Measurements from ENCODE around the gene ADGRD1. TPM values are rescaled to one million over a fixed set of nuclear protein-coding genes. Genes with fewer than 3 reads are reported as not detected.

The ADGRD1 gene
- total and polyA plus RNA-seq, 2 of the 8 experiments (the other 6 are each of a cell fraction or from before 2014, with no cell fraction given): 0.36 to 0.48 TPM

GRCh38 chr12:131102991-131103668, 149.4 kb downstream of the ADGRD1 start:
- Histone ChIP-seq H4K20me1 (replicated peaks in 1 of 2; ENCODE audit: control insufficient read depth in 1 of 2, insufficient read depth in 2 of 2, low read length in 2 of 2) (no peaks in the 10 kb centered on the region), H4K8ac (ENCODE audit: extremely low read depth, insufficient read depth, low read length) (peak overlapping the region; percentile 18; the same call in 1 of the 2 replicates), H3K4ac (replicated peaks; ENCODE audit: insufficient read length, low read depth, low read length) (no peak overlapping the region), H3K79me1 (ENCODE audit: low read depth, low read length) (no peaks in the 10 kb centered on the region), H2BK15ac (ENCODE audit: low read length) (no peak overlapping the region), H2BK120ac (replicated peaks; ENCODE audit: low read depth, low read length) (no peak overlapping the region), H3K14ac (ENCODE audit: insufficient read length) (no peak overlapping the region), H3K56ac (replicated peaks; ENCODE audit: insufficient read length, low read depth, low read length) (no peak overlapping the region), H3K27ac (ENCODE audit: low read depth, low read length) (no peak overlapping the region), H3K4me3 (ENCODE audit: extremely low read depth in 1 of 4, insufficient read depth in 2 of 4, low read depth in 3 of 4, low read length in 4 of 4) (no peak overlapping the region), H3K27me3 (replicated peaks in 1 of 4; ENCODE audit: control insufficient read depth in 3 of 4, extremely low read depth in 1 of 4, insufficient read depth in 3 of 4, low read length in 3 of 4) (no peaks in the 10 kb centered on the region), H4K91ac (replicated peaks; ENCODE audit: insufficient read length, low read length) (no peak overlapping the region), H3K9me3 (ENCODE audit: insufficient read depth in 2 of 2, low read depth in 1 of 2, low read length in 1 of 2) (0 out of 4 replicates have a peak, but pooled peaks cover 0 to 1% of the 10 kb centered on the region in 2 experiments), H2BK5ac (ENCODE audit: low read depth, low read length) (no peak overlapping the region), H2BK20ac (ENCODE audit: low read length) (no peak overlapping the region), H3K79me2 (ENCODE audit: control insufficient read depth in 1 of 2, insufficient read depth in 2 of 2, low read length in 2 of 2) (no peaks in the 10 kb centered on the region), H2BK12ac (ENCODE audit: low read depth, low read length) (no peak overlapping the region), H3K18ac (ENCODE audit: extremely low read depth, low read length) (no peak overlapping the region; the same call in 1 of the 2 replicates), H3K4me1 (replicated peaks in 1 of 4; ENCODE audit: control insufficient read depth in 3 of 4, insufficient read depth in 4 of 4, low read length in 3 of 4) (no peaks in the 10 kb centered on the region; a peak in 1 of 7 replicates), H3K23me2 (ENCODE audit: low read depth, low read length) (peaks cover 8% of the 10 kb centered on the region), H4K5ac (ENCODE audit: insufficient read length, low read depth, low read length) (no peak overlapping the region), H2AFZ (ENCODE audit: low read length) (no peak overlapping the region), H2AK5ac (ENCODE audit: low read depth, low read length) (no peak overlapping the region), H3K4me2 (ENCODE audit: insufficient read depth in 1 of 2, low read depth in 2 of 2, low read length in 2 of 2) (no peak overlapping the region), H3K23ac (ENCODE audit: insufficient read length) (no peak overlapping the region), H3K36me3 (ENCODE audit: control insufficient read depth in 2 of 4, insufficient read depth in 4 of 4, low read length in 3 of 4) (no peaks in the 10 kb centered on the region; a peak in 1 of 8 replicates), H3K9ac (replicated peaks in 1 of 4; ENCODE audit: extremely low read depth in 1 of 4, low read depth in 3 of 4, low read length in 3 of 4) (no peak overlapping the region)
- DNase-seq (ENCODE audit: low read depth in 1 of 2, low spot score in 2 of 2) (peak in 1 of 2 experiments; percentile 45), FAIRE-seq (no peak)
- WGBS, 2 experiments (ENCODE audit: extremely low coverage in 1 of 2, insufficient coverage in 1 of 2, insufficient read length in 1 of 2, insufficient replicate concordance in 2 of 2, low coverage in 1 of 2, low lambda C conversion rate in 2 of 2, missing lambda C conversion rate in 1 of 2): 88% methylated on average over 19 of the region's 19 CpGs; no CpG with 5 or more reads in 1 of the 2 experiments
- TF ChIP-seq CBX8 (IDR thresholded peaks at IDR 0.05; ENCODE audit: borderline replicate concordance, low read depth, low read length) (no peak), SP1 (IDR thresholded peaks at IDR 0.05; ENCODE audit: low read depth, low read length) (no peak), HDAC6 (IDR thresholded peaks at IDR 0.05; ENCODE audit: low read depth, low read length) (no peak), POLR2A (IDR thresholded peaks at IDR 0.05; ENCODE audit: control extremely low read depth in 1 of 2, low read depth in 2 of 2, low read length in 2 of 2) (no peak), NRF1 (IDR thresholded peaks at IDR 0.05; ENCODE audit: low read depth, low read length) (no peak), CEBPB (IDR thresholded peaks at IDR 0.05; ENCODE audit: low read depth, low read length) (no peak), TEAD4 (IDR thresholded peaks at IDR 0.05; ENCODE audit: low read depth, low read length) (no peak)
- TF ChIP-seq, protein P1, sequence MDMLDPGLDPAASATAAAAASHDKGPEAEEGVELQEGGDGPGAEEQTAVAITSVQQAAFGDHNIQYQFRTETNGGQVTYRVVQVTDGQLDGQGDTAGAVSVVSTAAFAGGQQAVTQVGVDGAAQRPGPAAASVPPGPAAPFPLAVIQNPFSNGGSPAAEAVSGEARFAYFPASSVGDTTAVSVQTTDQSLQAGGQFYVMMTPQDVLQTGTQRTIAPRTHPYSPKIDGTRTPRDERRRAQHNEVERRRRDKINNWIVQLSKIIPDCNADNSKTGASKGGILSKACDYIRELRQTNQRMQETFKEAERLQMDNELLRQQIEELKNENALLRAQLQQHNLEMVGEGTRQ (IDR thresholded peaks at IDR 0.05; ENCODE audit: low read length): no peak
- ChIA-PET POLR2A (ENCODE audit: partially characterized antibody) (no interaction called here), CTCF (ENCODE audit: partially characterized antibody) (interaction anchor here (0.7 to 5.7 kb wide), 20 partner anchors 8 to 747 kb away, joined by 3 to 126 read pairs (median 4); partner anchors contain the start of gene ADGRD1)

Measured in H1 (cell line).